ENCODE results near the gene CDH13. TPM values are rescaled to one million over a fixed set of nuclear protein-coding genes. Genes with fewer than 3 reads are reported as not detected.

CDH13 gene
- total RNA-seq, 1 donor from 2014 or later, result 45.1 TPM

GRCh38 chr16:82660966-82661365 lies 34.2 kb downstream of the CDH13 start:
- DNase-seq (ENCODE audit: low spot score), result no peak
- TF ChIP-seq CTCF (IDR thresholded peaks at IDR 0.05), result no peak
- Mint-ChIP-seq H3K4me1 (ENCODE audit: low read depth) (peaks cover 47% of the 10 kb centered on the region), H3K27me3 (ENCODE audit: low read depth) (no peaks in the 10 kb centered on the region), H3K9me3 (ENCODE audit: low read depth) (no peaks in the 10 kb centered on the region), H3K36me3 (ENCODE audit: low read depth) (peaks cover 2% of the 10 kb centered on the region), H3K27ac (ENCODE audit: unreplicated experiment) (no peak overlapping the region), H3K4me3 (ENCODE audit: unreplicated experiment) (no peak overlapping the region)

- no peak for TF ChIP-seq CTCF (IDR thresholded peaks at IDR 0.05)
- Mint-ChIP-seq H3K4me3 (ENCODE audit: unreplicated experiment) (no peak overlapping the region), H3K4me1 (ENCODE audit: low read depth) (peaks cover 18% of the 10 kb centered on the region), H3K36me3 (ENCODE audit: low read depth) (peaks cover 2% of the 10 kb centered on the region), H3K9me3 (ENCODE audit: low read depth) (no peaks in the 10 kb centered on the region), H3K27ac (ENCODE audit: unreplicated experiment) (no peak overlapping the region), H3K27me3 (ENCODE audit: low read depth) (no peaks in the 10 kb centered on the region)
- no peak for DNase-seq (ENCODE audit: low spot score)
Measured at GRCh38 chr16:82664181-82664580, 37.4 kb downstream of the CDH13 start.

GRCh38 chr16:82665025-82665424 lies 38.3 kb downstream of the CDH13 start:
- Mint-ChIP-seq H3K27me3 (ENCODE audit: low read depth) (no peaks in the 10 kb centered on the region), H3K27ac (ENCODE audit: unreplicated experiment) (no peak overlapping the region)

GRCh38 chr16:82667437-82667836 lies 40.7 kb downstream of the CDH13 start:
- no peak overlapping the region for H3K27ac Mint-ChIP-seq (ENCODE audit: unreplicated experiment)

More at GRCh38 chr16:82665025-82665424, 38.3 kb downstream of the CDH13 start:
- H3K4me1 Mint-ChIP-seq (ENCODE audit: low read depth), result peaks cover 9% of the 10 kb centered on the region
- H3K9me3 Mint-ChIP-seq (ENCODE audit: low read depth), result no peaks in the 10 kb centered on the region
- TF ChIP-seq CTCF (IDR thresholded peaks at IDR 0.05), result no peak
- DNase-seq (ENCODE audit: low spot score), result no peak
- peaks cover 2% of the 10 kb centered on the region for H3K36me3 Mint-ChIP-seq (ENCODE audit: low read depth)
- no peak overlapping the region for H3K4me3 Mint-ChIP-seq (ENCODE audit: unreplicated experiment)

GRCh38 chr16:82668094-82668493 lies 41.3 kb downstream of the CDH13 start:
- H3K4me1 Mint-ChIP-seq (ENCODE audit: low read depth), result no peaks in the 10 kb centered on the region
- TF ChIP-seq CTCF (IDR thresholded peaks at IDR 0.05), result no peak
- H3K27me3 Mint-ChIP-seq (ENCODE audit: low read depth), result no peaks in the 10 kb centered on the region

More at GRCh38 chr16:82667437-82667836, 40.7 kb downstream of the CDH13 start:
- H3K27me3 Mint-ChIP-seq (ENCODE audit: low read depth), result no peaks in the 10 kb centered on the region
- no peak overlapping the region for H3K4me3 Mint-ChIP-seq (ENCODE audit: unreplicated experiment)
- peaks cover 2% of the 10 kb centered on the region for H3K36me3 Mint-ChIP-seq (ENCODE audit: low read depth)
- H3K4me1 Mint-ChIP-seq (ENCODE audit: low read depth), result no peaks in the 10 kb centered on the region
- no peak for DNase-seq (ENCODE audit: low spot score)
- no peaks in the 10 kb centered on the region for H3K9me3 Mint-ChIP-seq (ENCODE audit: low read depth)
- no peak for TF ChIP-seq CTCF (IDR thresholded peaks at IDR 0.05)

More at GRCh38 chr16:82668094-82668493, 41.3 kb downstream of the CDH13 start:
- Mint-ChIP-seq H3K27ac (ENCODE audit: unreplicated experiment) (no peak overlapping the region), H3K36me3 (ENCODE audit: low read depth) (peaks cover 2% of the 10 kb centered on the region), H3K9me3 (ENCODE audit: low read depth) (no peaks in the 10 kb centered on the region), H3K4me3 (ENCODE audit: unreplicated experiment) (no peak overlapping the region)
- no peak for DNase-seq (ENCODE audit: low spot score)
